SU-DHL-6 (cell line): ENCODE measurements around the gene MATN1.

Experiments
- H2AFZ ChIP-seq: fragments of 200-600 bp; sonication (generic); 2 replicates; pipeline ENCODE4 v1.6.1; 2014; ENCODE audit warnings: low read depth, mild to moderate bottlenecking, moderate library complexity, mixed read lengths, antibody characterized with exemption, low read length; ENCODE audit not compliant: severe bottlenecking
- H3F3A ChIP-seq: fragments of 200-600 bp; shearing (Covaris generic); 2 replicates; pipeline ENCODE4 v1.6.0; 2016; ENCODE audit warnings: antibody characterized with exemption, mild to moderate bottlenecking; ENCODE audit not compliant: insufficient read depth
- H3K27ac ChIP-seq: fragments of 200-600 bp; sonication (generic); 2 replicates; pipeline ENCODE4 v1.5.1; 2016; ENCODE audit warnings: low read depth, mild to moderate bottlenecking, low read length, moderate library complexity, mixed read lengths
- H3K27me3 ChIP-seq: fragments of 200-600 bp; sonication (generic), shearing (Covaris generic); 2 replicates; pipeline ENCODE4 v1.6.0; 2014; ENCODE audit warnings: mild to moderate bottlenecking, low read length
- H3K36me3 ChIP-seq: fragments of 200-600 bp; sonication (generic); 2 replicates; pipeline ENCODE4 v1.6.1; 2014; ENCODE audit warnings: mild to moderate bottlenecking, low read length, mixed read lengths
- H3K4me2 ChIP-seq: fragments of 300-600, 200-600 bp; shearing (Covaris generic), sonication (generic); 2 replicates; pipeline ENCODE4 v1.6.0; 2014; ENCODE audit warnings: low read length, low read depth, mild to moderate bottlenecking; ENCODE audit not compliant: poor library complexity, severe bottlenecking
- H3K4me3 ChIP-seq: fragments of 200-600 bp; sonication (generic); 2 replicates; pipeline ENCODE4 v1.5.1; 2014; ENCODE audit warnings: antibody characterized with exemption, low read length, mild to moderate bottlenecking, mixed read lengths; ENCODE audit not compliant: insufficient read depth, poor library complexity, severe bottlenecking
- H3K79me2 ChIP-seq: fragments of 200-600 bp; sonication (generic); 2 replicates; pipeline ENCODE4 v1.6.1; 2014; ENCODE audit warnings: mild to moderate bottlenecking, low read length, moderate library complexity; ENCODE audit not compliant: insufficient read depth
- H3K9ac ChIP-seq: fragments of 200-600 bp; sonication (generic); 2 replicates; pipeline ENCODE4 v1.7.0; 2014; ENCODE audit warnings: mild to moderate bottlenecking, low read length
- H3K9me2 ChIP-seq: fragments of 200-600 bp; sonication (generic); replicated peaks from 2 replicates; pipeline ENCODE4 v1.6.1; 2014; ENCODE audit warnings: low read length; ENCODE audit not compliant: insufficient read depth
- H3K9me3 ChIP-seq: fragments of 200-600 bp; sonication (generic); 2 replicates; pipeline ENCODE4 v1.6.1; 2014; ENCODE audit warnings: low read length, mixed read lengths; ENCODE audit not compliant: insufficient read depth
- H4K20me1 ChIP-seq: fragments of 200-600 bp; sonication (generic); 2 replicates; pipeline ENCODE4 v1.6.1; 2014; ENCODE audit warnings: low read depth, mild to moderate bottlenecking, antibody characterized with exemption, low read length, moderate library complexity, mixed read lengths
- CTCF ChIP-seq: fragments of 200-600 bp; sonication (generic); IDR thresholded peaks from one replicate; pipeline ENCODE4 v1.5.1; 2017; ENCODE audit warnings: antibody characterized with exemption, mild to moderate bottlenecking, low read length, moderate library complexity; ENCODE audit not compliant: insufficient read depth, poor library complexity, severe bottlenecking
- EZH2phosphoT487 ChIP-seq: fragments of 200-600 bp; sonication (generic), shearing (Covaris generic); conservative IDR thresholded peaks from 2 replicates; pipeline ENCODE4 v1.6.1; 2018; ENCODE audit warnings: mild to moderate bottlenecking, antibody characterized with exemption, low read length, moderate library complexity, mixed read lengths

The MATN1 gene

GRCh38 chr1:30679201-30679975, 44.0 kb downstream of the MATN1 start:
- no peaks in the 10 kb centered on the region for H3F3A ChIP-seq
- H3K9me3 ChIP-seq: peaks cover 22% of the 10 kb centered on the region; the same call in 1 of the 2 replicates
- H3K79me2 ChIP-seq: no peaks in the 10 kb centered on the region
- H3K36me3 ChIP-seq: no peaks in the 10 kb centered on the region
- no peak overlapping the region for H3K4me3 ChIP-seq
- TF ChIP-seq CTCF: no peak
- TF ChIP-seq EZH2phosphoT487: no peak
- H3K9me2 ChIP-seq: no peaks in the 10 kb centered on the region
- H3K27ac ChIP-seq: no peak overlapping the region
- no peaks in the 10 kb centered on the region for H4K20me1 ChIP-seq
- H3K27me3 ChIP-seq: no peaks in the 10 kb centered on the region
- no peak overlapping the region for H2AFZ ChIP-seq
- H3K4me2 ChIP-seq: no peak overlapping the region
- no peak overlapping the region for H3K9ac ChIP-seq

- Histone ChIP-seq H2AFZ (no peak overlapping the region), H3K4me3 (no peak overlapping the region), H3K36me3 (no peaks in the 10 kb centered on the region), H3K9ac (no peak overlapping the region), H3F3A (no peaks in the 10 kb centered on the region), H3K4me2 (no peak overlapping the region), H4K20me1 (no peaks in the 10 kb centered on the region), H3K79me2 (no peaks in the 10 kb centered on the region), H3K27me3 (no peaks in the 10 kb centered on the region), H3K9me3 (peaks cover 22% of the 10 kb centered on the region; the same call in 1 of the 2 replicates), H3K9me2 (no peaks in the 10 kb centered on the region), H3K27ac (no peak overlapping the region)
- TF ChIP-seq CTCF (no peak), EZH2phosphoT487 (no peak)
Measured at GRCh38 chr1:30678209-30678608, 45.2 kb downstream of the MATN1 start.

- Histone ChIP-seq H2AFZ (no peak overlapping the region), H3K4me2 (no peak overlapping the region), H3K36me3 (no peaks in the 10 kb centered on the region), H3K9me2 (no peaks in the 10 kb centered on the region), H3K79me2 (no peaks in the 10 kb centered on the region), H3K27me3 (no peaks in the 10 kb centered on the region), H3K9me3 (peaks cover 22% of the 10 kb centered on the region; the same call in 1 of the 2 replicates), H3K27ac (no peak overlapping the region), H3K4me3 (no peak overlapping the region), H3F3A (no peaks in the 10 kb centered on the region), H3K9ac (no peak overlapping the region), H4K20me1 (no peaks in the 10 kb centered on the region)
- TF ChIP-seq CTCF (no peak), EZH2phosphoT487 (no peak)
Measured at GRCh38 chr1:30677471-30677870, 45.9 kb downstream of the MATN1 start.
